ENCODE results near the gene CHI3L1.

The CHI3L1 gene

DNA sequence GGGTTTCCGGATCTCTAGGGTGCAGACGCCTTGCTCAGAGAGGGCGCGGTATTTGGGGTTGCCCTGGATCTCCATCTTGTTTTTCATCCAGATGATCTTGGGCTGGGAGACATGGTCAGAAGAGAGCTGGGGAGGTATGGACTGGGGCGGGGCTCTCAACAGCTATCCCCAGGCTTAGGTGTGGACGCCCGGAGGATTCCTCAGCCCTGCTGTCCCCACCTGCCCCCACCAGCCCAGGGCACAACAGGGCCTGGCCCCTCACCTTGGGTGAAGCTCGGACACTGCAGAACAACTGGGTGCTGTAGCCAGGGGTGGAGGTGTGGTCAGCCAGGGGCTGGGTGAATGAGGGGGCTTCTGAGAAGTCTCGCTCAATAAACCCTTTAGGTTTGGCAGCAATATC lies 17.5 kb downstream of the CHI3L1 start:
- no peak overlapping the region for H3K4me3 ChIP-seq (ENCODE audit: low read length)
- no peak for DNase-seq (ENCODE audit: low read depth, low spot score)
- no peaks in the 10 kb centered on the region; the same call in 1 of the 2 replicates for H3K4me1 ChIP-seq (ENCODE audit: control insufficient read depth, insufficient read depth, low read length)
- no peaks in the 10 kb centered on the region for H3K36me3 ChIP-seq (ENCODE audit: control insufficient read depth, insufficient read depth, low read length)
- no peaks in the 10 kb centered on the region for H3K9me3 ChIP-seq (ENCODE audit: control insufficient read depth, insufficient read depth, low read length)
- no peaks in the 10 kb centered on the region for H3K27me3 ChIP-seq (ENCODE audit: control insufficient read depth, insufficient read depth, low read length)
- WGBS (ENCODE audit: insufficient coverage, insufficient read length): no CpG with 5 or more reads among the region's 9 CpGs
- H3K27ac ChIP-seq (ENCODE audit: low read length): no peak overlapping the region

DNA sequence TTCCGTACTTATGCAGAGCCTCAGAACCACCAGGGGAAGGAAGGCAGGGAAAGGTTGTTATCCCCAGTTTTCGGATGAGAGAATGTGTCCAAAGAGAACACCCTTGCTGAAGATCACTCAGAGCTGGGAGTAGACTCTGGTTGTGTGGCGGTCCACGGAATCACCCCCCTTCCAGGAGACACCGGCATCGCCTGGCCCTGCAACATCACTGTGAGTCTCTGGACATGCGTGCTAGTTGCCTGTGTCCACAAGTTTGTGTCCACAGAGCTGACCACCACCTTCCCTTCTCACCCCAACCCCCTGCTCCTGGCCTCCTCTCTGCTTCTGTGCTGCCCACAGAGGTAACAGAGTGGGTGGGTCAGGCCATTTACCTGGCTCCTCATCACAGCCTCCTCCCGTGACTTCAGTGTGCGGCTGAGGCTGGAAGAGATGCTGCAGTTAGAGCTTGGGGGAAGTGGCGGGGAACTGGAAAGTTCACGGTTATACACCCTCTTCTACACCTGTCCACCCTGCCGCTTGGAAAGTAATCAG lies 18.2 kb downstream of the CHI3L1 start:
- H3K27ac ChIP-seq (ENCODE audit: low read length): no peak overlapping the region
- H3K9me3 ChIP-seq (ENCODE audit: control insufficient read depth, insufficient read depth, low read length): no peaks in the 10 kb centered on the region
- H3K4me3 ChIP-seq (ENCODE audit: low read length): no peak overlapping the region
- no peaks in the 10 kb centered on the region for H3K27me3 ChIP-seq (ENCODE audit: control insufficient read depth, insufficient read depth, low read length)
- no peak for DNase-seq (ENCODE audit: low read depth, low spot score)
- no peaks in the 10 kb centered on the region for H3K36me3 ChIP-seq (ENCODE audit: control insufficient read depth, insufficient read depth, low read length)
- H3K4me1 ChIP-seq (ENCODE audit: control insufficient read depth, insufficient read depth, low read length): no peaks in the 10 kb centered on the region; the same call in 1 of the 2 replicates
- WGBS (ENCODE audit: insufficient coverage, insufficient read length): no CpG with 5 or more reads among the region's 12 CpGs

DNA sequence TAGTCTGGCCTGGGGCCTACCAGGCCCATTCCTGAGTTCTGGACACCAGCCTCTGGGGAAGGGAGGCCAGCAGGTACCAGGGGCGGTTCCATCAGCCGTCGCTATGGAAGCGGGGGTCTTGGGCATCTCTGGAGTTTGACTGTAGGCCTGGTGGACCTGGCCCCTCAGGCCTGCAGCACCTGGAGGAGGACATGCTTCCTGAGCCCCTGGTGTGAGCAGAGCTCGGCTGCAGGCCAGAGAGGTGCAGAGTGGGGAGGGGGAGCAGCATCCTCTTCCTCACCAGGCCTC lies 18.6 kb downstream of the CHI3L1 start:
- no peak for DNase-seq (ENCODE audit: low read depth, low spot score)
- Histone ChIP-seq H3K9me3 (ENCODE audit: control insufficient read depth, insufficient read depth, low read length) (no peaks in the 10 kb centered on the region), H3K4me1 (ENCODE audit: control insufficient read depth, insufficient read depth, low read length) (no peaks in the 10 kb centered on the region; the same call in 1 of the 2 replicates), H3K4me3 (ENCODE audit: low read length) (no peak overlapping the region), H3K27ac (ENCODE audit: low read length) (no peak overlapping the region), H3K36me3 (ENCODE audit: control insufficient read depth, insufficient read depth, low read length) (no peaks in the 10 kb centered on the region), H3K27me3 (ENCODE audit: control insufficient read depth, insufficient read depth, low read length) (no peaks in the 10 kb centered on the region)
- WGBS (ENCODE audit: insufficient coverage, insufficient read length): no CpG with 5 or more reads among the region's 5 CpGs

DNA sequence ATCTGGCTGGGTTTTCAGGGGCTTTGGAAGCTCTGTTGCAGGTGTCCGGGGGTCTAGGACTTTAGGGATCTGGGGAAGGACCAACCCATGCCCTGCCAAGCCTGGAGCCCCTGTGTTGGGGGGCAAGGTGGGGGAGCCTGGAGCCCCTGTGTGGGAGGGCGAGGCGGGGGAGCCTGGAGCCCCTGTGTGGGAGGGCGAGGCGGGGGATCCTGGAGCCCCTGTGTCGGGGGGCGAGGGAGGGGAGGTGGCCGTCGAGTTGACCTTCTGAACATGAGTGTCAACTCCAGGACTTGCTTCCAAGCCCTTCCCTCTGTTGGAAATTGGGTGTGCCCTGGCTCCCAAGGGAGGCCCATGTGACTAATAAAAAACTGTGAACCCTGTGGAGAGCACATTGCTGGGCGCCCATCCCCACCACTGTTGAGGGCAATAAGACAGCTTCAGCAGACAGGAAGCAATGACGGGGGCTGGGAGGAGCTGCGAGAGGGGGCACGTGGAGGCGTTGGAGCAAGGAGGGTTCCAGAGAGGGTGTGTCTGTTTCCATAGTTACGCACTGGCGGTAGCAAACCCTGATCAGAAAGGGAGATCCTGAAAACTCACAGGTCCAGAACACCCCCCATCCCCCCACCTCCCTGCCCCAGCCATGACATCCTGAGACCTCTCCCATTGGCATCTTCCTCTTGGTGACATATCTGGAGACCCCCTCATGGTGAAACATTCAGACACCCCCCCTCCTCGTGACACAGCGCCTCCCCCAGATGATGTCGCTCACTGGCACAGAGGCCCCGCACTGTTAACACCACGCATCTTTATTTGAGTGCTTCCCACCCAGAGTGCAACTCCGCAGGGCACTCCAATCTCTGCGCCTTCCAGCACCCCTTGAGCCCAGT lies 19.2 kb downstream of the CHI3L1 start:
- Histone ChIP-seq H3K4me3 (ENCODE audit: low read length) (no peak overlapping the region), H3K9me3 (ENCODE audit: control insufficient read depth, insufficient read depth, low read length) (no peaks in the 10 kb centered on the region), H3K27ac (ENCODE audit: low read length) (no peak overlapping the region), H3K4me1 (ENCODE audit: control insufficient read depth, insufficient read depth, low read length) (no peaks in the 10 kb centered on the region; the same call in 1 of the 2 replicates), H3K27me3 (ENCODE audit: control insufficient read depth, insufficient read depth, low read length) (no peaks in the 10 kb centered on the region), H3K36me3 (ENCODE audit: control insufficient read depth, insufficient read depth, low read length) (no peaks in the 10 kb centered on the region)
- DNase-seq (ENCODE audit: low read depth, low spot score): no peak
- no CpG with 5 or more reads among the region's 23 CpGs for WGBS (ENCODE audit: insufficient coverage, insufficient read length)

DNA sequence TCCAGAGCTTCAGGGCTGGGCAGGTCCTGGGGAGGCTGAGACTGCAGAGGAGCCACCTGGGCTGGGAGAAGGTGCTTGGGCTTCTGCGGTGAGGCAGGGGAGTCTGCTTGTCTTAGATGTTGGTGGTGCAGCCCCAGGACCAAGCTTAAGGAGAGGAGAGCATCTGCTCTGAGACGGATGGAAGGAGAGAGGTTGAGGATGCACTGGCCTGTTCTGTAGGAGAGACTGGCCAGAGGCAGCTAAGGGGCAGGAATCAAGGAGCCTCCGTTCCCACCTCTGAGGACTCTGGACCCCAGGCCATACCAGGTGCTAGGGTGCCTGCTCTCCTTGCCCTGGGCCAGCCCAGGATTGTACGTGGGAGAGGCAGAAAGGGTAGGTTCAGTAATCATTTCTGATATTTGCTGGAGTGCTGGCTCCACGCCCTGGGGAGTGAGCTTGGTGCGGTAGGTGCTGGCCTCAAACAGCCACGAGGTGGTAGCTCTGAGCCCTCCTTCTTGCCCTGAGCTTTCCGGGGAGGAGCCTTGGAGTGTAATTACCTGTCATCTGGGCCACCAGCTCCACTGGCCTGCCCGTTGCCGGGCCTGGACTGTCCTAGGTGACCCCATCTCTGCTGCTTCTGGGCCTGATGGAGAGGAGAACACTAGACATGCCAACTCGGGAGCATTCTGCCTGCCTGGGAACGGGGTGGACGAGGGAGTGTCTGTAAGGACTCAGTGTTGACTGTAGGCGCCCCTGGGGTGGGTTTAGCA lies 20.1 kb downstream of the CHI3L1 start:
- no peak for DNase-seq (ENCODE audit: low read depth, low spot score)
- H3K4me3 ChIP-seq (ENCODE audit: low read length): no peak overlapping the region
- no peaks in the 10 kb centered on the region for H3K36me3 ChIP-seq (ENCODE audit: control insufficient read depth, insufficient read depth, low read length)
- H3K27me3 ChIP-seq (ENCODE audit: control insufficient read depth, insufficient read depth, low read length): no peaks in the 10 kb centered on the region
- H3K4me1 ChIP-seq (ENCODE audit: control insufficient read depth, insufficient read depth, low read length): no peaks in the 10 kb centered on the region; the same call in 1 of the 2 replicates
- no CpG with 5 or more reads among the region's 14 CpGs for WGBS (ENCODE audit: insufficient coverage, insufficient read length)
- H3K27ac ChIP-seq (ENCODE audit: low read length): no peak overlapping the region
- no peaks in the 10 kb centered on the region for H3K9me3 ChIP-seq (ENCODE audit: control insufficient read depth, insufficient read depth, low read length)

DNA sequence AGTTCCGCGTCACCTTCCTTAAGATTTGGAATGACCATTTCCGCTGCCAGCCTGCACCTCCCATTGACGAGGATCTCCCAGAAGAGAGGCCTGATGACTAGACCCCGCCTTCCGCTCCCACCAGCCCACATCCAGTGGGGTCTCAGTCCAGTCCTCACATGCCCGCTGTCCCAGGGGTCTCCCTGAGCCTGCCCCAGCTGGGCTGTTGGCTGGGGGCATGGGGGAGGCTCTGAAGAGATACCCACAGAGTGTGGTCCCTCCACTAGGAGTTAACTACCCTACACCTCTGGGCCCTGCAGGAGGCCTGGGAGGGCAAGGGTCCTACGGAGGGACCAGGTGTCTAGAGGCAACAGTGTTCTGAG lies 20.7 kb downstream of the CHI3L1 start:
- Histone ChIP-seq H3K27ac (ENCODE audit: low read length) (no peak overlapping the region), H3K27me3 (ENCODE audit: control insufficient read depth, insufficient read depth, low read length) (no peaks in the 10 kb centered on the region), H3K9me3 (ENCODE audit: control insufficient read depth, insufficient read depth, low read length) (no peaks in the 10 kb centered on the region), H3K36me3 (ENCODE audit: control insufficient read depth, insufficient read depth, low read length) (no peaks in the 10 kb centered on the region), H3K4me1 (ENCODE audit: control insufficient read depth, insufficient read depth, low read length) (no peaks in the 10 kb centered on the region; the same call in 1 of the 2 replicates), H3K4me3 (ENCODE audit: low read length) (no peak overlapping the region)
- no CpG with 5 or more reads among the region's 8 CpGs for WGBS (ENCODE audit: insufficient coverage, insufficient read length)
- DNase-seq (ENCODE audit: low read depth, low spot score): no peak

DNA sequence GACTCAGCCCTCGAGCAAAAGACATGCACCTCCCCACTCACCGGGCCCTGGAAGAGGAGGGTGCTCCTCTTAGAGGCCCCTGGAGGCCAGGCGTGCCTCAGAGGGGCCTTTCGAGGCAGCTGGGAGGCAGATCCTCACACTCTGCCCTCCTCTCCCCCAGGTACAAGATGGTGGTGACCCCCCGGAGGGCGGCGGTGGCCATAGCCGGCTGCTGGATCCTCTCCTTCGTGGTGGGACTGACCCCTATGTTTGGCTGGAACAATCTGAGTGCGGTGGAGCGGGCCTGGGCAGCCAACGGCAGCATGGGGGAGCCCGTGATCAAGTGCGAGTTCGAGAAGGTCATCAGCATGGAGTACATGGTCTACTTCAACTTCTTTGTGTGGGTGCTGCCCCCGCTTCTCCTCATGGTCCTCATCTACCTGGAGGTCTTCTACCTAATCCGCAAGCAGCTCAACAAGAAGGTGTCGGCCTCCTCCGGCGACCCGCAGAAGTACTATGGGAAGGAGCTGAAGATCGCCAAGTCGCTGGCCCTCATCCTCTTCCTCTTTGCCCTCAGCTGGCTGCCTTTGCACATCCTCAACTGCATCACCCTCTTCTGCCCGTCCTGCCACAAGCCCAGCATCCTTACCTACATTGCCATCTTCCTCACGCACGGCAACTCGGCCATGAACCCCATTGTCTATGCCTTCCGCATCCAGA lies 21.3 kb downstream of the CHI3L1 start:
- no peaks in the 10 kb centered on the region; the same call in 1 of the 2 replicates for H3K4me1 ChIP-seq (ENCODE audit: control insufficient read depth, insufficient read depth, low read length)

DNA sequence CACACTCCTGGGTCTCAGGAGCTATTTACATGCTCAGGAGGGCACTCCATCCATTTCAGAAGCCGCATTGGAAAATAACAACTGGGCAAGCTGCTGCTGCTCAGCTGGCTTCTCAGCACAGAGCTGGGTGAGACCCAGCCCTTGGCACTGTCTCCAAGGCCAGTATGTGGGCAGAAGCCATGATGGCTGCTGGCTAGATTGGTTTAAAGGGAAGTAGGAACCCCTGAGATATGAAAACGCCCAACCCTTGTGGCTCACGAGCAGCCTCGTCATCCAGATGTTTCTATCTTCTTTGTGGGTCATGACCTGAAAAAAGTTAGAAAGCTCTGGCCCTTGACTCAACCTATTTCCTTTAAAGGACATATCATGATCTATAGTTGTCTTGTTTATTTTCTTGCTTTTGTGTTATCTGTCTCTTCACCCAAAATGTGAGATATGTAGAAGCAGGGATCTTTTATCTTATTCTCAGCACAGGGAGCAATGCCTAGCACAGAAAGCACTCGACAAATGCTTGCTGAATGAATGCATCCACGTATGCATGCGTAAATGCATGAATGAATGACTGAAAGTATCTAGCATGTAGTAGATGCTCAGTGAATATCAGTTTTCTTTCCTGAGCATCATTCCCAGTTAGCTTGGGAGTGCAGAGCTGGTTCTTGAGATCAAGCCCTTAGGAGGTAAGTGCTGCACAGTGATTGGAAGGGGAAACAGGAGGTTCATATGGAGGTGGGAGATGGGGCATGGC lies 22.4 kb downstream of the CHI3L1 start:
- H3K27me3 ChIP-seq (ENCODE audit: control insufficient read depth, insufficient read depth, low read length): no peaks in the 10 kb centered on the region
- no peaks in the 10 kb centered on the region for H3K9me3 ChIP-seq (ENCODE audit: control insufficient read depth, insufficient read depth, low read length)
- H3K4me1 ChIP-seq (ENCODE audit: control insufficient read depth, insufficient read depth, low read length): no peaks in the 10 kb centered on the region; the same call in 1 of the 2 replicates
- H3K27ac ChIP-seq (ENCODE audit: low read length): no peak overlapping the region
- H3K36me3 ChIP-seq (ENCODE audit: control insufficient read depth, insufficient read depth, low read length): no peaks in the 10 kb centered on the region
- DNase-seq (ENCODE audit: low read depth, low spot score): no peak
- no CpG with 5 or more reads among the region's 7 CpGs for WGBS (ENCODE audit: insufficient coverage, insufficient read length)
- H3K4me3 ChIP-seq (ENCODE audit: low read length): no peak overlapping the region

More for the DNA sequence above, 21.3 kb downstream of the CHI3L1 start:
- WGBS (ENCODE audit: insufficient coverage, insufficient read length): no CpG with 5 or more reads among the region's 28 CpGs
- Histone ChIP-seq H3K4me3 (ENCODE audit: low read length) (no peak overlapping the region), H3K27ac (ENCODE audit: low read length) (no peak overlapping the region), H3K9me3 (ENCODE audit: control insufficient read depth, insufficient read depth, low read length) (no peaks in the 10 kb centered on the region), H3K27me3 (ENCODE audit: control insufficient read depth, insufficient read depth, low read length) (no peaks in the 10 kb centered on the region), H3K36me3 (ENCODE audit: control insufficient read depth, insufficient read depth, low read length) (no peaks in the 10 kb centered on the region)
- no peak for DNase-seq (ENCODE audit: low read depth, low spot score)

DNA sequence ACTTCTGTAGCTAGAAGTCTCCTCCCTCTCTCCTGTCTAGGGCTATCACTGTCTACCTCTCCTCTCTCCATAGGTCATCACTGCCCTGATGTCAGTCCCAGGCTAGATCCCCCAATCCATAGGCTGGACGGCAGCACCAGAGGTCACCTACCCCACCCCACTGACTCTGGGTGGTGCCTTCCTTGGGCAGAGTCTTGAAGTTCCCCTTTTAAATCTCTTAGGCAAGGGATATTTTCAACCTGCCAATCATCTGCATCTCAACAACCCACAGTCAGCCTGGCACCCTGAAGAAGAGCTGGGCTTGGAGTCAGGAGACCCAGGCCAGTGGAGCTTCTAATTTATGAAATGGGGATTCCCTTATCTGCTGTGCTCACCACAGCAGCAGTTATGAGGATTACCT lies 24.1 kb downstream of the CHI3L1 start:
- Histone ChIP-seq H3K27me3 (ENCODE audit: control insufficient read depth, insufficient read depth, low read length) (no peaks in the 10 kb centered on the region), H3K36me3 (ENCODE audit: control insufficient read depth, insufficient read depth, low read length) (no peaks in the 10 kb centered on the region), H3K9me3 (ENCODE audit: control insufficient read depth, insufficient read depth, low read length) (no peaks in the 10 kb centered on the region), H3K4me3 (ENCODE audit: low read length) (no peak overlapping the region), H3K27ac (ENCODE audit: low read length) (no peak overlapping the region), H3K4me1 (ENCODE audit: control insufficient read depth, insufficient read depth, low read length) (no peaks in the 10 kb centered on the region; the same call in 1 of the 2 replicates)
- no peak for DNase-seq (ENCODE audit: low read depth, low spot score)
- no CpG with 5 or more reads among the region's 1 CpG for WGBS (ENCODE audit: insufficient coverage, insufficient read length)

DNA sequence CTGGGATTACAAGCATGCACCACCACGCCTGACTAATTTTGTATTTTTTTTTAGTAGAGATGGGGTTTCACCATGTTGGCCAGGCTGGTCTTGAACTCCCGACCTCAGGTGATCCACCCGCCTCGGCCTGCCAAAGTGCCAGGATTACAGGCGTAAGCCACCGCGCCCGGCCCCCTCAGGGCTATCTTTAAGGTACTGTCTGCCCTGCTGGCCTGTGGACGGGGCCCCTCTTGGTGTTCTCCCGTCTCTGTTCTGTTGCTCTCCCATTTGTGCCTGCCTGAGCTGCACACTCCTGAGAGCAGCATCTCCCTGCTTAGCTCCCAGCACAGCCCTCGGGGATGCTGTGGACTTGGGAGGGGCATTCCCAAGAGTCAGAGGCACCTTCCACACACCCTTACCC lies 24.8 kb downstream of the CHI3L1 start:
- Histone ChIP-seq H3K27ac (ENCODE audit: low read length) (no peak overlapping the region), H3K4me3 (ENCODE audit: low read length) (no peak overlapping the region), H3K4me1 (ENCODE audit: control insufficient read depth, insufficient read depth, low read length) (no peaks in the 10 kb centered on the region; the same call in 1 of the 2 replicates), H3K36me3 (ENCODE audit: control insufficient read depth, insufficient read depth, low read length) (no peaks in the 10 kb centered on the region), H3K9me3 (ENCODE audit: control insufficient read depth, insufficient read depth, low read length) (no peaks in the 10 kb centered on the region), H3K27me3 (ENCODE audit: control insufficient read depth, insufficient read depth, low read length) (no peaks in the 10 kb centered on the region)
- WGBS (ENCODE audit: insufficient coverage, insufficient read length): no CpG with 5 or more reads among the region's 11 CpGs
- DNase-seq (ENCODE audit: low read depth, low spot score): no peak

Measured in iPS DF 6.9 (cell line).